Measurements from ENCODE around the gene DLX6. TPM values are rescaled to one million over a fixed set of nuclear protein-coding genes. Genes with fewer than 3 reads are reported as not detected.

DLX6 gene
- total RNA-seq, 1 experiment from 2014 or later = 1.5 TPM

DNA sequence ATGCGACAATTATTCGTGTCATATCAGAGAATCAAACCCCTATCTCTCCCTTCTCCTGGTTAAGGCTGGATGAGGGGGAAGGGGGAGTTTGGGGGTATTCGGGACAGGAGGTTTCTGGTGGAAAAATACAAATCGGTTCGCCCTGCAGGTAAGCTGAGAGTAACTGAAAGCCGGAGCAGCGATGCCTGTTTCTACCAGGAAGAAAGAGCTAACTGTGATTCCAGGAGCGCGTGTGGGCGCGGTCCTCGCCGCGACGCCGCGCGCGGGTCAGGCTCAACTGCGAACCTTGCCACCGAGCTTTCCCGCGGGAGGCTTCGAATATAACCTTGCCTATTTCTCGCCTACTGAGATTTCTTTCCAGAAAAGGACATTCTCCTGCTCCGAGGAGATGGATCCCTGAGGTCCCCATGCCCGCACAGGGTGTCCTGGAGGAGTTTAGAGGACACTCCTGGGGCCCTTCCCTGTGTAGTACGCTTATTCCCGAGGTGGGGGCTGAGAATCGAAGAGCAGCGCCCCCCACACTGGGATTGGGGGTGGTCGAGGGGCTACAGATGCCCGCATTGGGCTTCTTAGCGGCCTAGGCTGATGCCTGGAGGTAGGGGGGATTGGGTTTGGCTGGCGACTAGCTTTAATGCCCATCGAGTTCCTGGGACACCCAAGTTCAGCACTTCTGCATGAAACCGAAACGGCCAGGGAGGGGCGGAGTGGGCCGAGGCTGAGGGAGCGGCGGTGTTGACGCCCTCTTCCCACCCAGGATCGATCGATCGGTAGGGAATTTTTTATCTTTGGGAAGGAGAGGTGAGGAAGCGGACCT lies 13.0 kb upstream of the DLX6 start:
- no peak for DNase-seq (ENCODE audit: low read depth, low spot score)
- in situ Hi-C loops (cut with HindIII; ENCODE audit: low pct_unique_long_range_greater_than_20kb, low sequenced_read_pairs) = no loop called here

DNA sequence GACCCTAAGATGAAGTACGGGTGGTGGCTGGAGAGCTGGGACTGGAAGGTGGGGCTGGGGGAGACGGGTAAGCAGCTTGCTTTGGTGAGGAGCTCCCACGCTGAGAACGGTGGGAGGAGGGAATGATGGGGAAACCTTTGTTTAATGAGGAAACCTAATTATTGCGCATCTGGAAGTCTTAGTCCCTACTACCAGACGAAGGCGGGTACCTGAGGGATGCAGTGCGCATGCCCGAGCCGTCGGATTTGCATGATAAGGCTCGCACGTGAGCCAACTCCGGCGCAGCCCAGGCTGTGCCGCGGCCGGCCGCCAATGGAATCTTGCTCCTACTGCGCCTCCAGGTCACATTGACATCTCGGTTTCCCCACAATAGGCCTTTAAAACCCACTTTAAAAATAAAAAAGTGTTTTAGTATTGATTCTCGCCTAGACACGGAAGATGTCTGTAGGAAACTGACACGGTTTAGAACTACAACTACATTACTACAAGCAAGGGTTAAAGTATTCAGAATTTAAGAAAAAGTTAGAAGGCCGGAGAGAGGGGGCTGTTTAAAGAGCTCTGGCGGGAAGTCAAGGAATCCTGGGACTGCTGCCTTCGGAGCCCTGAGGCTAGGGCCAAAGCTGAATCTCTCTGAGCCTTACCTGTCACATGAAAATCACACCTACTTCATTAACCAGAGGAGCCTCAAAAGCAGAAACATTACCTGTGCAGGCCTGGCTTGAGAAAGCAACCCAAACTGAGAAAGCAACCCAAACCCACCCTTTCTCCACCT lies 12.1 kb upstream of the DLX6 start:
- DNase-seq (ENCODE audit: low read depth, low spot score) = no peak
- in situ Hi-C loops (cut with HindIII; ENCODE audit: low pct_unique_long_range_greater_than_20kb, low sequenced_read_pairs) = no loop called here

DNA sequence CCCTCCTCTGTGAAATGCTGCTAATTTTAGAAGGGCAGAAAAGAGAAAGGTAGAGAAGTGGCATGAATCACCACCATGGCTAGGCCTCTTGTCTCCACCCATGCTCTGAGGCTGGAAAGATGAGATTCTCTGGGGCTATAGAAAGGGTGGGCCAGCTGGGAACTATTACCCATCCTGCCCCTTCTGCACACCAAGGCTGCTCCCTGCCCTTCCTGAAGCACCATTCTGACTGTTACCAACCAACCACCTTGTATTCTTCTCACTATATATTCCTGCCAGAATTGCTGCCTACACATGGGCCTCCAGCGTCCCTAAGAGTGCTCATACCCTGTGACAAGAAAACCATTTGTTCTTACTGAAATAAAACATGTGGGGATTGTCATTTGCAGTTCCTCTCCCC lies 11.4 kb upstream of the DLX6 start:
- no peak for DNase-seq (ENCODE audit: low read depth, low spot score)
- in situ Hi-C loops (cut with HindIII; ENCODE audit: low pct_unique_long_range_greater_than_20kb, low sequenced_read_pairs) = no loop called here

DNA sequence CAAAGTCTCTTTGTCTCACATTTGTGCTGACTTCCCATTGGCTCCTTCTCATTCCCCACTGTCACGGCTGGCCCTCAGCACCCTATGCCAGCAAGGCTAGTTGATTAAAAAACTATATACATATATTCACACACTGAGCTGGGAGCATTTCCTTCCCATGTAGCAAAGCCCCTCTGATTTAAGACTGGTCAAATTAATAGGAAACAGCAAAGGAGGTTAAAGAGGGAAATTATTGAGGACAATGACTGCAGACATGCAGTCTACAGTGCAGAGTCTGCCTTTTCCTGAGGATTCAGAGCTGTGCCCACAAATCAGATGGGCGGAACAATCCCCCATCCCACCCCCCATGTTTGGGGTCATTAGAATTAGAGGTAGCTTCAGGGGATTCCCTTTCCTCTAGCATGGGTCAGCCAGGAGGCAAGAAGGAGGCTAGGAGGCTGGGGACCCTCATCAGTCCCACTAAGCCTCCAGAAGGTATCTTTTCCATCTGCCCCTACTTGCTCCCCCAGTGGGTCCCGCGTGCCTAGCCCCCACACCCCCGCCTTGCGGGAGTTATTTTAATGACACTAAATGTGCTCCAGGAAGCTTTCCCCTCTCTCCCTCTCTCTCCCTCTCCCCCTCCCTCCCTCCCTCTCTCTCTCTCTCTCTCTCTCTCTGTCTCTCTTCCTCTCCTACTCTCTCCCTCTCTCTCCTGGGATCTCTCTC lies 9.8 kb upstream of the DLX6 start:
- DNase-seq (ENCODE audit: low read depth, low spot score) = no peak
- in situ Hi-C loops (cut with HindIII; ENCODE audit: low pct_unique_long_range_greater_than_20kb, low sequenced_read_pairs) = no loop called here

DNA sequence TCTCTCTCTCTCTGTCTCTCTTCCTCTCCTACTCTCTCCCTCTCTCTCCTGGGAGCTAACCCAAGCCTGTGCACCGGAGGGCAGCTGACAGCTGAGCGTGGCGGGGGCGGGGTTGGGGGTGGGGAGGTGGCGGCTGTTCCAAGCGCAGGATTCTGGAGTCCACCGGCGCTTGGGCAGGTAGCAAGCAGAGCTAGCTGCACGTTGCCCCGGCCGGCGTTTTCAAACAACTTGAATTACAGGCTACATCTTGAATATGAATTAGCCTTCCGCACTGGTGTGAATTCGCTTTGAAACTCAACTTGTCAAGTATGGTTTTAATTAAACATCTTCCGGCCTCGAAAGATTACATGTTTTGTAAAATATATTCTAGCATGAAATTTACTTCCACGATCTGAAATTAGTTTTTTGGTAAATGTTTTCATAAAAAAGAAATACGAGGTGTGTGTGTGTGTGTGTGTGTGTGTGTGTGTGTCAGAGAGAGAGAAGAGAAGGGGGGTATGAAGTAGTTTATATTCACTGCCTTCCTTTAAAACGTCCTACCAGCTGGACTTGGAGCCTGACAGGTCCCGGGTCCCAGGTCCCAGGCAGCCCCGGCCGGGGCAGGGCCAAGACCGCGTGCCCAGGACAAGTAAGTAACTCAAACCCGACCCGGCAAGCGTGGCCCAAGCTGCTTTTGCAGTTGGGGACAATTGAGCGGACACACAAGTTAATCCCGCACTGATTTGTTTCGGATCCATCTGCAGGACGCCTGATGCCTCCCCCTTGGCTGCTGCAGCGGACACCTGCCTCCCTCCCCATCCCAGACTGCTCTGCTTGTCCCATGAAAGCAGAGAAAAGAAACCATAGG lies 9.0 kb upstream of the DLX6 start:
- in situ Hi-C loops (cut with HindIII; ENCODE audit: low pct_unique_long_range_greater_than_20kb, low sequenced_read_pairs) = no loop called here
- no peak for DNase-seq (ENCODE audit: low read depth, low spot score)

DNA sequence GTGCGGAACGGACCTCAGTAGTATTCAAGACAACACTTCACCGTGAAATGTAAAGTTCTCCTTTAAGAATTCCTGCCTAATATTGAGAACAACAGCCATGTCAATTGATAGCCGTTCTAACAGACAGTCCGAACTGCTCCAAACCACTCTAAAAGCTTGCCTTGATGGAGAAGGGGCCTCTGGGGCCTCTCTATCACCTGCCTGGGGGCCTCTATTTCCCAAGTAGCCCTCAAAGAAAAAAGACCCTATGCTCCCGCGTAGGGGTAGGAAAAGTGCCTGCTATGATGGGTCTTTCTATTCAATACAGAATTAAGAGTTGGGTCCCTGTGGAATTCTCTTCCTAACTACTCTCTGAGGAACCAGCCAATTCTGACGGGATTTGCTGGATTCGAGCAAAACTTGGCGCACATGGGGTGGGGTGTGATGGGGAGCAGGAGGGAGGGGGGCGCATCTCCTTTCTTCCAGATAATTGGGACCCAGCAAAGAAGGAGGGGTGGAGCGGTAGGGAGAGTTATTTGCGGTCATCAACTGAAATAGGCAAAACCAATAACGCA lies 8.3 kb upstream of the DLX6 start:
- in situ Hi-C loops (cut with HindIII; ENCODE audit: low pct_unique_long_range_greater_than_20kb, low sequenced_read_pairs) = no loop called here
- no peak for DNase-seq (ENCODE audit: low read depth, low spot score)

DNA sequence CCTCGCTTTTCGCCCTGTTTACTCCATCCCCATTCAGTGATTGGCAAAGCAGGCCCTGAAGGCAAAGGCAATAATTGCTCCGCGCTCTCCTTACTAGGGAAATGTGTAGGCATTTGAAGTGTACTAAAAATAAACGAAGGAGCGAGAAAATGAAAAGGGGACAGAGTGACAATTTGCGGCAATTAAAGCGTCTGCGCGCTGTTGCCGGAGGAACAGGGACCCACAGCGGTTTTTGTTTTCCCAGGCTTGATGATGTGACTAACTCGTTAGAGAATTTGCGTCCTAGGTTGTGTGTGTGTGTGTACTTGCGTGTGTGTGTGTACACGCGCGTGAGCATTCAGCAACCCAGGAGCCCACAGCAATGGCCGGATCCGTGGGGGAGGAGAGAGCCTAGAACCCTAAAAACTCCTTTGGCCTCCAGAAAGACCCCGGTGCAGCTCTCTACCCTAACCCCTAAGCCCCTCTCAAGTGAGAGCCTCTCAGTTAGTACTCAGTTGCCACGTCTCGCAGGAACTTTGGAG lies 7.8 kb upstream of the DLX6 start:
- in situ Hi-C loops (cut with HindIII; ENCODE audit: low pct_unique_long_range_greater_than_20kb, low sequenced_read_pairs) = no loop called here
- no peak for DNase-seq (ENCODE audit: low read depth, low spot score)

DNA sequence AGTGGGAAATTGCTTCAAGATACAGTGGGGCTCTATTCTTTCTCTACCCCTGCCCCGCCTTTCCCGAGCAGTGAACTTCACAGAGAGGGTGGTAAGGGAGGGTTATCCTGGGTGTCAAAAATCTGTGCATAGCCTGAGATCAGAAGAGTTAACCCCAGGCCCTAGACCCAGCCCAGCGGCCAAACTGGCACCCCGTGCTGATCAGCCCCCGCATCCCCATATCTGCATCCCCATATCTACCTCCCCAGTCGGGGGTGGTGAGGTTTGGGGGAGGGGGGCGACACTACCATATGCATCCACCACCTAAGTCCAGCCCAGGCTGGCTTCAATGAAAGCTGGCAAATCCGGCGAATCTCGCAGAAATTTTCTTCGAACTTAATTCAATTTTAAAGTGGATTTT lies 7.0 kb upstream of the DLX6 start:
- no peak for DNase-seq (ENCODE audit: low read depth, low spot score)
- in situ Hi-C loops (cut with HindIII; ENCODE audit: low pct_unique_long_range_greater_than_20kb, low sequenced_read_pairs) = no loop called here

DNA sequence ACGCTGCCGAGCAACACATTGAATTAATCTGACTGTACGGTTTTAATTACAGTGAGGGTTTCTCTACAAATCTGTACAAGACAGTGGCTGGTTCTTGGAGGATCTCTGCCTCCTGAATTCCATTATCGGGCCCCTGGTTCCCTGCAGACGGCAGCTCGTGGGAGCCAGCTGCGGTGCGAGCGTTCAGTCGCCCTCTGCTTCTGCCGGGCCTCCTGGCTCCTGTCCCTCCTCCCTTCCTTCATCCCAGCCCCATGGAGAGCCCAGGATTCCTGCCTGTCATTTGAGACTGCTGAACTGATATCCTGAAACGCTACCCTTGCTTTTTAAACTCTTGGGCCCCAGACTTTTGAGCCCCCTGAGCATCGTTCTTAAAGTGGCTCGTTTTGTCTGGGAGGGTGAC lies 6.6 kb upstream of the DLX6 start:
- in situ Hi-C loops (cut with HindIII; ENCODE audit: low pct_unique_long_range_greater_than_20kb, low sequenced_read_pairs) = no loop called here

DNA sequence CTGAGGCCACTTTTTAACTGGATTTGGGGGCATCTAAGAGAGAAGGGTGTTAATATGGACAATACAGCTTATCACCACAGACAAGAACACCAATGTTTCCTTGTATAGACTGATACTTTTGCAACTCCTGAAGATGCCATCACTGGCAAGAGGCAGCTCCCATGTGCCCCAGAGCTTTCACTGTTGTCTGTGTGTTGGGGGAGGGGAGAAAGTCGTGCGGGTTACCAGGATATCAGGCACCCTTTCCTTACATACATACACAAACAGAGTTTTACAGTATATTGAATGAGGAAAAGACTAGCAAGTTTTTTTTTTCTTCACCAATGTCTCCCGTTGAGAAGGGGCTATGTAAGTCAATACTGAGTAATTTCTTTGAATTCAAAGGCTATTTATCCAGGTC lies 4.1 kb upstream of the DLX6 start:
- in situ Hi-C loops (cut with HindIII; ENCODE audit: low pct_unique_long_range_greater_than_20kb, low sequenced_read_pairs) = no loop called here
- DNase-seq (ENCODE audit: low read depth, low spot score) = no peak

More for the DNA sequence above, 6.6 kb upstream of the DLX6 start:
- no peak for DNase-seq (ENCODE audit: low read depth, low spot score)

DNA sequence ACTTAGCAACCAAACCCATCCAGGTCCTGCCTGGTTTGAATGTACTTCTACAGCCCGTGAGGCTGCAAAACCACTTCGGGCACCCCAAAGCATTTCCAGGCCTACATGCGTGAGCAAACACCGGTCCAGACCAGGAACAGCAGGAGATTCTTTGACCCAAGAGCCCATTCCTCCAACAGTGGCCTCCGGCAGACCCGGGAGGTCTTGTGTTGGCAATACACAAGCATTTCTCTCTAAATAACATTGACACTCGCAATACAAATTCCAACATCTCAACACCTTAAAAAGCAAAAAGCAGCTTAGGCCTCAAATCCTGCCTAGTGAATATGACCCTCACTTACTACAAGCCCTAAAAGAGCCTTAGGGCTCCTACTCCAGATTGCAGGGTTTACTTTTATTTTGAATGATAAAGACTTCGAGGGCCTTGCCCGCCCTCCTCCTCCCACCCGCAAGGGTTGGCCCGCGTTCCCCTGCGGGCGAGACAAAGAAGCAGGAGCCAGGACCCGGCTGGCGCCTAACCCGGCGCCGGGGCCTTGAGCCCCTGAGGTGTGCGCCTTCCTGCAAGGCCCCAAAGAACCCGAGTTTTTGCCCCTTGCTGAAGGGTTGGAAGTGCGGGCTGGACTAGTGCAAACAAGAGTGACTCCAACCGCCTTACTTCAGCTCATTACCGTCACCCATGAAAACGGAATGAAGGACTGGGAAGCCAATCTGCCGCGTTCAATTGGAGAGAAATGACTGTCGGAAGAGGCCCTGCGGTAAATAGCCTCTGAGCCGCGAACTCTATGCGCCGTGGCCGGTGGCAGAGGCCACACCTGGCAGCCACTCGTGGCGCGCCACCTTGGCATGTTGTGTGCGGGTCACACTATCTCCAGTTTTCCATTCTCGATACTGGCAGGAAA lies 3.4 kb upstream of the DLX6 start:
- in situ Hi-C loops (cut with HindIII; ENCODE audit: low pct_unique_long_range_greater_than_20kb, low sequenced_read_pairs) = no loop called here
- no peak for DNase-seq (ENCODE audit: low read depth, low spot score)

DNA sequence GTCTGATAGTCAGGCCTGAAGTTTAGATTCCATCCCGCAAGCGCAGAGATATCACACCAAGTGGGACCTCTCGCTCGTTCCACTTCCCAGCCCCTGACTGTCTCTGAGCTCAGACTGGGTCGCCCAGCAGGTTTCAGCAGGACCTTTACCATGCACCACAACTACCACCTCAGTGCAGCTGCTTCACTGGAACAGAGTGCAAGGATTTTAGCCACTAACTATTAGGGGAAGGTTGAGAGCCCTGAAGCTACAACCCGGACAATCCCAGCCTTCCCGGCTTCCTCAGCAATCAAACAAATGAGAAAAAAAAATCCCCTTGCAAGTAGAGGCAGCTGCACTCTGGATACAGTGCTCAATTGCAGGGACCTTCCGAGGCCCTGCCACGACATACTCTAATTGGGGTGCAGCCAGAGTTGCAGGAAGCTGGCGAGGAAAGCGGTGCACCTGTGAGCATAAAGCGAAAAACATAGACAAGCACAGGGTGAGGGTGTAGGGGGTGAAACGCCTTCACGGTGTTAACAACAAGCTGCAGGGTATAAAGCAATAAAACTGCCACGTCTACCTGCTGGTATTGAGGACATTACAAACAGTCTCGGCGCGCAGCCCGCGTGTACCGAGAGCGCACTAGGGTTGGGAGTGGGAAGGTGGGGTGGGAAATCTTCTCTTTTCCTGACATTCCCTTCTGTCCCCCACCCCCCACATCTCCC lies 2.6 kb upstream of the DLX6 start:
- in situ Hi-C loops (cut with HindIII; ENCODE audit: low pct_unique_long_range_greater_than_20kb, low sequenced_read_pairs) = no loop called here
- no peak for DNase-seq (ENCODE audit: low read depth, low spot score)

DNA sequence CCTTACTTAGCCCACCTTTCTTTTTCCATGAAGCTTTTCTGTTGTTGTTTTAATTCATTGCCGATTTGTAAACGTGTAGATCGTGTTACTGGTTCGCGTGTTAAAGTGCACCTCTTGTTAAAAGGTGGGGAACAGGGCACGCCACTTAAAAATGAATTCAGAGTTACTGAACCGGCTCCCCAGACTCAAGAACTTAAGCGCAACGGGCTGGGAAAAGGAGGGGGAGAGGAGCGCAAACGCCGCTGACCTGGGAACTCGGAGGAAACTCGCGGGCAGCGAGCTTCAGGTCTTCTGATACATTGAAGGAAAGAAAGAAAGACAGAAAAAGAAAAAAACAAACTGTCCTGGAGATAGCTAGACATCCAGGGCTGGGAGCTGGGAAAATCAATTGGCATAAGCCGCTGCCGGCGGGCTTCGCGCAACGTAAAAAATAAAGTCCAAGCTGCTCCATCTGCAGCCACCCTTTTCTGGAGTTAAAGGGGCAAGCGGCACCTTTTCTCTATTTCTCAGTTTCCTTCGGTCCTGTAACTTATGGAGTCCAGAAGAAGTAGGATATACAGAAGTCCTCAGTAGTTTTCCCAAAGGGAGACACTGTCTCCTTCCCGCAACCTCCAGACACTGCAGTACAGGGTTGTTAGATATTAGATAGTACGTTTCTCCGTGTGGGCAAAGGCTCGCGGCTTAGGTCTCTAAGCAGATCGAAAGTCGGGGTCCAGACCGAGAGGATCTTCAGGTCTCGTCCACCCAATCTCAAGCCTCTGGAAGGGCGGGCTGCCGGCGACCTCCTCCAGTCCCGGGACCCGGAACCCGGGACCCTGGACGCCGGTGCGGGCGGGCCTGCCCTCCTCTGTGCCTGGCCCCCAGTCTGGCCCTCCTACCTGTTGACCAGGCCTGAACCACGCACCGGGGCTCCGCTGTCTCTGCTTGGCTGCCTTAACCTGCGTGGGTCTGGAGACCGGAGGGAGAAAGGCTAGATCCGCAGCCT lies 1.8 kb upstream of the DLX6 start:
- no peak for DNase-seq (ENCODE audit: low read depth, low spot score)
- in situ Hi-C loops (cut with HindIII; ENCODE audit: low pct_unique_long_range_greater_than_20kb, low sequenced_read_pairs) = no loop called here

DNA sequence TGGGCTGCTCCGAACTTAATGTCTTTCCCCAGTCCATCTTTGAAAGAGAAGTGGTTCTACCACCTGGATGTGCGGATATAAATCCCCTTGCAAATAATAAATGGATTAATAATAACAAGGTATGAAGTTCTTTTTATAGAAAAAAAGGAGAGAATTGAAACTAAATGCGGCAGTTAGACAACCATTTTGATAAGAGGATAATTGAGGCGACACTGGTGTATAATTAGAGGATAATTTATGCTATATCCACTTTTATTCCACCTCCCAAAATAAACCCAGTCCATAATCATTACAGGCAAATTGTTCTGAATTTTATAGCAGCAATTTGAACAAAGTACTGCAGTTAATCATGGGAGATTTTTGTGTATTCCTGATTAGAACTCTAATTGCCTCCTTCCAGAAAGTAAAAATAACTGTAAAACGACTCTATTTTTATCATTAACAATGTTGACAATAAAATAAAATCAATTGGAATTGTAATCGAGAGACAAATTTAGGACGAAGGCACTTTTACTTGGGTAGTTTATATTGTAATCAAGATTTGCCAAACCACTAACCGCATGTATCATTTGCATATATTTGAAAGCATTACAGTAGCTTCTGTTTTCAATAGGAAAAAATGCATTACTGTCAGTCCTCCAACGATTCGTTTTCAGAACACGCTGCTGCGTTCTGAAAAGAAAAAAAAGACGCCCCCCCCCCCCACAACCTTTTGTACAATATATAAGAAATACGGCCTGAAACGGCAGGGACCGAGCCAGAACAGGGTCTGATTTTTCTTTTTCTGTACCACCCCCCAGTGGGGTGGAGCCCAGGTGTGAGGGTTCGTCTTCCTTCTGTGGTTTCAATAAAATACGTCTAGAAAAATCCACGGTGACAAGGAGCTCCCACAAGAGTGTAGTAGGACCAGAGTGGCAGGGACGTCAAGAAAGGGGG lies 838 bp upstream of the DLX6 start:
- no peak for DNase-seq (ENCODE audit: low read depth, low spot score)
- in situ Hi-C loops (cut with HindIII; ENCODE audit: low pct_unique_long_range_greater_than_20kb, low sequenced_read_pairs) = no loop called here
